NCI-H524 treated with DMSO at 0.1 percent for 48 hours (cell line): ENCODE data around the gene TEX22.

Experiments
- DNase-seq: peaks from one replicate; lab custom pipeline; 2025; lab: John Stamatoyannopoulos, UW

Gene TEX22

DNA sequence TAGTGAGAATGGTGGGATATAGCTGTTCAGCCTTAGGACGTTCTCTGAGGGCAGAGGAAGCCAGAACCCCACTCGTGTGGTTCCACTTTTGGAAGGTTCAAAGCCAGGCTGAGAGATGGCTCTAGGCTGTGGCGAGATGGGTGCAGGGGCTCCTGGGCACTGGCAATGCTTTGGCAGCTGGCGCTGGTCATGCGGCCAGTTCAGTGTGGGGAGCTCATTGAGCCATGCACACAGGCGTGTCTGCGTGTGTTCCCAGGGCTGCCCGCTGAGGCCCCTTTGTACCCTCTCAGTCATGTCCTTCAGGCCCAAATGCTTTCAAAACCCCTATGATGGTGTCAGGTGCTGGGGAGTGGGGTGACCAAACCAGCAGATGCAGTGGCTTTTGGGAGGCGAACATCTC, 1.7 kb downstream of the TEX22 start:
- no peak for DNase-seq

DNA sequence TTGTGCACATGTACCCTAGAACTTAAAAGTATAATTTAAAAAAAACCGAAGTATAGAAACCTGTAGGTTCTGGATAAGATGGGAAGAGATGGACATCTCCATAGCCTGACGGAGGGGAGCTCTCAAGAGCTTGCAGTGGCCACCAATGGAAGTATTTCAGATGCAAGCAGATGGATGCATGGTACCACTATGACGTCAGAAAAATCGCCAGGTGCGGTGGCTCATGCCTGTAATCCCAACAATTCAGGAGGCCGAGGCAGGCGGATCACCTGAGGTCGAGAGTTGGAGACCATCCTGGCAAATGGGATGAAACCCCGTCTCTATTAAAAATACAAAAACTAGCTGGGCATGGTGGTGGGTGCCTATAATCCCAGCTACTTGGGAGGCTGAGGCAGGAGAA, 3.4 kb downstream of the TEX22 start:
- DNase-seq: no peak

DNA sequence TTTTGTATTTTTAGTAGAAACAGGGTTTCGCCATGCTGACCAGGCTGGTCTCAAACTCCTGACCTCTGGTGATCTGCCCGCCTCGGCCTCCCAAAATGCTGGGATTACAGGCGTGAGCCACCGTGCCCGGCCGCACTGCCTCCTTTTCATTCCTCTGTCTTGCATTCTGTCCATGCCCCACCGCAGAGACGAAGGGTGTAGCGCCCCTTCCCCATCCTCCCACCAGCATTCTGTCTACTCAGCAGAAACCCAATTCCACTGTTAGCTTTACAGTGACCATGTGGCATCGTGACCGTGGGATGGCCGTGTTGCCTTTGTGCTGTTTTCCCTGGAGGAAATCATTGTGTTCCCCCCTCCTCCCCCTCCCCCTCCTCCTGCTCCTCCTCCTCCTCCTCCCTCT, 10.3 kb downstream of the TEX22 start:
- no peak for DNase-seq

DNA sequence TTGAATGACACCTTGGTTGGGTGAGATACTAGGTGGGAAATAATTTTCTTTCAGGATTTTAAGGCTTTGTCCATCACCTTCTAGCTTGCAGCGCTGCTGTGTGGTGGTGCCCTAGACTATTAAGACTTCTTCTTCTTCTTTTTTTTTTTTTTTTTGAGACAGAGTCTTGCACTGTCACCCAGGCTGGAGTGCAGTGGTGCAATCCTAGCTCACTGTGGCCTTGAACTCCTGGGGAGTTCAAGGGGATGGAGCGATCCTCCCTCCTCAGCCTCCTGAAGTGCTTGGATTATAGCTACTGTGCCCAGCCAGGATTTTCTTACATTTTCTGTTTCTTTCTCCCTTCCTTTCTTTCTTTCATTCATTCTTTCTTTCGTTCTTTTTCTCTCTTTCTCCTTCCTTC, 11.0 kb downstream of the TEX22 start:
- DNase-seq: no peak

DNA sequence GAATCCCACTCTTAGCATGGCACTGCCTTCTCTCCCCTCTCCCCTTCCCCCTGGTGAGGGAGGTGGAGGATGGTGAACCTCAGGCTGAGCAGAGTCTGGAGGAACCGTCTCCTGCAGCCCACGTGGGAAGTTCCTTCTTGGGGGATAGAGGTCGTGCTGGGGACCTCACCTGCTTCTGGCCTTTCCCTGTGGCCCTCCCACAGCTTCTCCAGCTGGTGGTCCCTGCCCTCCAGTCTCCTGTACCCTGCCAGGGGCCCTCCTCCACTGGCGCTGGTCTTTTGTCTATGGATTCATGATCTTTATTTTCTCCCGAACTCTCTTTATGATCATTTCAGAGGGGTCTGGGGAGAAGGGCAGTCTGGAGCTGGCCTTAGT, 12.3 kb downstream of the TEX22 start:
- DNase-seq: no peak

DNA sequence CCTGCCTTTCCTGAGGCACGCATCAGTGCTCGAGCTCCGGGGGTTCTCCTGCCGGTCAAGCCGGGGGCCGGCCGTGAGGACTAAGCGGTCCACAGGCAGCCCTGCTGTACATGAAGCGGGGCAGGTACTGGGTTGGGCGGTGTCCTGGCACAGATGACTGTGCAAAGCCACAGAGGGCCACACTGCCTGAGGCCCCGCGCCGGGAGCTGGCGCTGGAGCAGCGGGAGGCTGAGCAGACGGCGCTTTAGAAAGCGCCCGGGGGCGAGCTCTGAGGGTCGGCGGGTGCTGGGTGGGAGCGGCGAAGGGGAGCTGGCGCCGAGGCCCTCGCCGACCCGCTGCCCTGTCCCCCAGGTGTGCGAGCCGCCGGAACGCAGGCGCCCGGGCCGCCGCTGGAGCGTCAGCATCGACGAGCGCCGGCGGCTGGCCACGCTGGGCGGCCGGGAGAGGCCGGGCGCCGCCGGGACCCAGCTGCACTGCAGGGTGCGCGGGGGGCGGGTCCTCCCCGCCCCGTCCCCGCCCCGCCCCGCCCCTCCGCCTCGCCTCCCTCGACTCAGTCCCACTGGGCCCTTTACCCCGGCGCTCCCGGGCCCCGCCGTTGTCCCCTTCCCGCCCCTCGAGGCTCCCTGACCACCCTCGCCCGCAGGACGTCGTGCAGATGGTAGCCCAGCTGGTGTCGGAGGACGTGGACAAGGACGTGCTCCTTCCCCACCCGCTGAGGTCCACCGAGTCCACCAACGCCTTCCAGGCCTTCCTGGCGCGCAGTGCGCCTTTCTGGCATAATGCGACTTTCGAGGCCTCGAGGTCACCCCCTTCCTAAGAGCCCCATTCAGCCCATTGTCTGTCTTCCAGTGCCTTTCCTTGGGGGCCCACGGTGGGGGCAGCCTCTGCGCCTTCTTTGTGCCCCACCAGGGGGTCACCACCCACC, 12.9 kb downstream of the TEX22 start:
- DNase-seq: no peak

DNA sequence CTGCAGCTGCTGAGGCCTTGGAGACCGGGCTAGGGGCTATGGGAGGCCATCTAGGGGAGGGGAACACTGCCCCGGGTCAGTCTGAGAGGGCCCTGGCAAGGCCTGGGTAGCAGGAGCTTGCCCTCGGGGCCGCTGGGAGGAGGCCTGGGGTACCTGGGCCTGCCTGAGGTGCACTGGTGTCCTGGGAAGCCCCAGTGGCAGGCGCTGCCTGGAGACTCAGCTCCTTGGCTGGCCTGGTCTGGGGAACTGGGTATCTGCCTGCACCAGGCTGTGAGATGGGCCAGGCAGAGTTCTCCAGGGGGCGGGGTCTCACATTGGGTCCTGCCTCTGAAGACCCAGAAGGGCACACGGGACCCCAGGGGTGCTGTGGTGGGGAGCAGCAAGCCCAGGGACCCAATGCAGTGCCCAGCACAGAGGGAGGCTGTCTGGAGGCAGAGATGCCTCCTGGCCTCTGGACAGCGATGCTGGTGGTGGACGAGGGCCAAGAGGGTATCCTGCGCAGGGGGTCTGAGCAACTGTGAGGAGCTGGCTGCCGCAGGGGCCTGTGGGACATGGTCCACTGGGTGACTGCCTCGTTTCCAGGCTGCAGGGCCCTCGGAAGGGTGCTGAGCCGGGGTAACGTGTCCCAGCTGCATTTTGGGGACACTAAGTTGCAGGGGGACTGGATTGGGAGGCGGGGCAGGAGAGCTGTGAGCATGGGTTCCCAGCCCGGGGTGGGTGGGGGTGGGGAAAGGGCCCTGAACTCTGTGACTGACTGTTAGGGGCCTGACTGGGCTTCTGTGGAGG, 13.8 kb downstream of the TEX22 start:
- DNase-seq: no peak

DNA sequence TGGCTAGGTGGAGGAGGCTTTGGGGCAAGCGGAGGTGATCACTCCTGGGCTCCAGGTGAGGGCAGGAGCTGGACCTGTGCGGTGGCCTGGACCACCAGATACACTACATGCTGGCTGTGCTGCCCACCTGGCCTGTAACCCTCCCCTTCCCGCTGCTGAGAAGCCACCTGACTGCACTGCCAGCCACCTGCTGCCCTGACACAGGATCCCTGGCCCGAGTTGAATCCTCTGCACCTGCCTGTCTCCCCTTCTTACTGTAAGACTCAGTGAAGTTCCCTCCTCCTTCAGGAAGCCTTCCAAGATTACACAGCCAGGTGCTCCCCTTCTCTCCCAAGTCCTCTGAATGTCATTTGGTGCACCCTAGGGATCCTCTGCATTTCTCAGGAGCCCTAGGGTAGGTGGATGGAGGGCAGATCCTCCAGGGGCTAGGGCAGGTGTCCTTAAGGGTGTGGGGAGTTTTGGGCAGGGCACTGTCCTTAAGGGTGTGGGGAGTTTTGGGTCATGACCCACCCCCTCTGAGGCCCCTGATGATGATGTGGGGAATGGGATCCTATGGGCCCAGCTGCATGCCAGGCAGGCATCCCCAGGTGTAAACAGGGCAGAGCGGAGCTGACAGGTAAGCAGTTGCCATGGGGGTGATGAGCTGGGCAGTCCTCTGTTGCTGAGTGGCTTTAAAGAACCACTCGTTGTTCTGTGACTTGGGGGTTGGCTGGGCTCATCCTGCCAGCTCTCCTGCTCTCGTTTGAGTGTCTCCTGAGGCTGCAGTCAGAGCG, 14.6 kb downstream of the TEX22 start:
- no peak for DNase-seq

DNA sequence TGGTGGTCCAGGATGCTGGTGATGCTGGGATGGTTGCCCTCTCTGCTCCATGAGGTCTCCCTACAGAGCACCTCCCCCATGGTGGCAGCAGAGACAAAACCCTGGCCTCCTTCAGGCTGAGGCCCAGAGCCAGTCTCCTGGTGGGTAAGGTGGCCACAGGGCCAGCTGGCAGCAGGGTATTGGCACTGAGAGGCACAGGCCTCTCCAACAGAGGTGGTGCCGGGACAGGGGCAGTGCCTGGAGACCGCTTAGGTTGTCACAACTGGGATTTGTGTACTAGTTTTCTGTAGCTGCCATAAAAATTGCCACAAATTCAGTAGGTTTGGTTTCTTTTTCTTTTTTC, 15.2 kb downstream of the TEX22 start:
- DNase-seq: no peak

DNA sequence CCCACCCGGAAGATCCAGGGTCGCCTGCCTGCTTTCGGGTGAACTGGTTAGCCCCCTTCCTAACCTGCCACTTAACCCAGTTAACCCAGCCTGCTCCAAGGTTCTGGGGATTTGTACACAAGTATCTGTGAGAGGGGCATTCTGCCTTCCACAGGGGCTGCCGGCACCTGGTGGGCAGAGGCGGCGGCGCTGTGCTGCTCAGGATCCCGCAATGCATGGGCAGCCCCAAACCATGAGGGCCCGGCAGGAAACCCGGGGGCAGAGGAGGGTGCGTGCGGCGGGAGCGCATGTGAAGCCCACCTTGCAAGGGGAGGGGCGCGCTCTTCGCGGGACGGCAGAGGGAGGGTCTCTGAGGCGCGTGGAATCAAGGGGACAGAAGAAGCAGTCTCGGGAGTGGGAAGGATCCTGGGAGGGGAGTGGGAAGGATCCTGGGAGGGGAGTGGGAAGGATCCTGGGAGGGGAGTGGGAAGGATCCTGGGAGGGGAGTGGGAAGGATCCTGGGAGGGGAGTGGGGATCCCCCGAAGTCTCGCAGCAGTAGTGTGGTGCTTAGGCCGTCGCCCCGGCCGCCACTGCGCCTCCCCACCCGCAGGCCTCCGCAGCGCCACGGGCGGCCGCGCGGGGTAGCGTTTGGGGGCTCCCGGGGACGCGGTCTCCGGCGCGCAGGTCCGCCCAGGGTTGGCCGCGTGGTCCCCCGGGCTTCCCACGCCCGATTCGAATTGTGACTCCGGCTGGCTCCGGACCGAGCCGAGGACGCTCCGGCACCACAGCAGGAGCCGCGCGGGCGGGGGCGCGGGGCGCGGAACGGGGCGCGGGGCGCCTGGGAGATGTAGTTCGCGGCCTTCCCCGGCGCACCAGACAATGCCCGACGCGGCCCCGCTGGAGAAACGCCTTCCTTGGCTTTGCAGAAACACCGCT, 16.4 kb downstream of the TEX22 start:
- DNase-seq: no peak

DNA sequence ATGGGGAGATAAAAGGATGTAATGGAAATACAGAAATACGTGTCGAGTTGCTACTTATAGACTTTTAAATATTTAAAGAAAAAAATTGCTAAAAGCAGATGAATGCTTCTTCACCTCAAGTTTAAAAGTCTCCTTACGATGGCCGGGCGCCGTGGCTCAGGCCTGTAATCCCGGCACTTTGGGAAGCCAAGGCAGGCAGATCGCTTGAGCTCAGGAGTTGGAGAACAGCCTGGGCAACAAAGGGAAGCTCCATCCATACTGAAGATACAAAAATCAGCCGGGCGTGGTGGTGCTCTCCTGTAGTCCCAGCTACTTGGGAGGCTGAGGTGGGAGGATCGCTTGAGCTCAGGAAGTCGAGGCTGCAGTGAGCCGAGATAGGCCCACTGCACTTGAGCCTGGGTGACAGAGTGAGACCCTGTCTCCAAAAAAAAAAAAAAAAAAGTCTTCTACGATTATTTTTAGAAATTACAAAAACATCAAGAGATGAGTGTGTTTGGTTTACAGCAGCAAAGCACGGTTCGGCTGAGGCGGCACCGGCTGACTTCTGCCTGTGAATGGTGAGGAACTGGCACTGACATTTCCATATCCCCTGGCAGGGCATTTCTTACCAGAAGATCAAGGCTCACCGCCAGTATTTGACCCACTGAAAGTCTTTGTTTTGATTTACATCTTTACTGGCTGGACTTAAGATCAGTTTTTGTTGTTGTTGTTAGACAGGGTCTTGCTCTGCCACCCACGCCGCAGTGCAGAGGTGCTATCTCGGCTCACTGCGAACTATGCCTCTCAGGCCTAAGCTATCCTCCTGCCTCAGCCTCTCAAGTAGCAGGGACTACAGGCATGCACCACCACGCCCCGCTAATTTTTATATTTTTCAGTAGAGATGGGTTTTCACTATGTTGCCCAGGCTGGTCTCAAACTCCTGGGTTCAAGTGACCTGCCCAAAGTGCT, 17.4 kb downstream of the TEX22 start:
- no peak for DNase-seq

DNA sequence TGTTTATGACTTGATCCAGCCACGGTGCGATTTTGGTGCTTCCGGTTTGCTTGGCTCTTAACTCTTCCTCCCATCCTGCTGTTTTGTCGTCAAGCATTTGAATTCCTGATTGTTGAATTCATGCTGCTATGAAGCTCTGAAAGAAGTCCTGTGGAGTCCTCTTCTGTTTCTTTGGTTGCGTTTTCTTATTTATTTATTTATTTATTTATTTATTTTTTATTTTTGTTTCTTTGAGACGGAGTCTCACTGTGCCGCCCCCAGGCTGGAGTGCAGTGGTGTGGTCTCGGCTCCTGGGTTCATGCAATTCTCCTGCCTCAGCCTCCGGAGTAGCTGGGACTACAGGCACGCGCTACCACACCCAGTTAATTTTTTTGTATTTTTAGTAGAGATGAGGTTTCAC, 18.3 kb downstream of the TEX22 start:
- no peak for DNase-seq

DNA sequence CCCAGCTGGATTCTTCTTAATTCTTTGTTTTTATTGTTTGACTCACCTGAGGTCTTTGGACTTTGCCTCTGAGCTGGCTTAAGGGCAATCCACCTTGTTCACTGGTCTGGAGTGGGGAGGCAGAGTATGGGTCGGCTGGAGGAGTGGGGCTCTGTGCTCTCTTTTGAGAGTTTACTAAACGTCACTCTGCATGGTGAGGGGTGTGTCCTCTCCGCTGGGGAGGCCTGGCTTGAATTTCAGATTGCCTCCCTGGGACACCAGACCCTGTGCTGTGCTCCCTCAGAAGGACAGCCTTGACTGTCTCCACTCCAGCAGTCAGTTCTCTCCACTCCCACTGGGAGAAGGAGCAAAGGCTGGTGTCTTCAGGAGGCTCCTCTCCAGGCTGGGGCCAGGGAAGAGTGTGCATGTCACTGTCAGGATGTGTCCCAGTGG, 19.4 kb downstream of the TEX22 start:
- no peak for DNase-seq

DNA sequence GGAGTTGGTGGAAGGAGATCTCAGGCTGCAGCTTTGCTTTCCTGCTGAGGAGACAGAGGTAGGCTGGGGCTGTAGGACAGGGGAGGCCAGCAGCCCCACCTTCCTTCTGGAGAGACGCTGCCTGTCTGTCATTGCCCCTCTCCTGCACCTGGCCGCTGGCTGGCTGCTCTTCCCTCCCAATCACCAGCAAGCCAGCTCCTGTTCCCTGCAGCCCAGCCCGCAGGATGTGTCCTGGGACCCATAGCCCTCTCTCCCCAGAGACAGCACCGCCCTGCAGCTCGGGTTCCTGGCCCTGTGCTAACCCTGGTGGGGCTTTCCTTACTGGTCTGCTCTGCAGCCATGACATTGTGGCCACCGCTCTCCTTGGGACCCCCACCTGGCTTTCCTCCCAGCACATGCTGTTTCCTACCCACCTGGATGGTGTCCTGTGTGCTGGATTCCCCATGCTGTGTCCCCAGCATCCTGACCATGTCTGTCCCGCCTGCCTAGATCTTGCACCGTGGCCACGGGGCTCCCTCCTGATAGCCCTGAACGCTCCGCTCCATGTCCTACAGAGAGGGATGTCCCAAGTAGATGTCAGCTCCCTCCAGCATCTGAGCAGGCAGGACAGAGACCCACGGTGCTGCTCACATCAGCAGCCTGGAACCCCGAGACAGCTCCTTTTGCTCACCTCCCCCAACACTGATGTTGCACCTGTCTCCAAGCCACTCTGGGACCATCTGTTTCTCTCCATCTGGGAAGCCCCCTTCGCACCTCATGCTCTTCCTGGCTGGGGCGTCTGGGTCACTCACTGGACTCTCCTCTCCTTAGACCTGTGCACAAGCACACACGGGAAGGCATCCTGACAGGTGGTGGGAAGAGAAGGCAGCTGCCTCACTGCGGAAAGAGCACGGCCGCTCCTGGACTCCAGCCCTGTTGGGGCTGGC, 20.2 kb downstream of the TEX22 start:
- DNase-seq: peak; percentile 67

DNA sequence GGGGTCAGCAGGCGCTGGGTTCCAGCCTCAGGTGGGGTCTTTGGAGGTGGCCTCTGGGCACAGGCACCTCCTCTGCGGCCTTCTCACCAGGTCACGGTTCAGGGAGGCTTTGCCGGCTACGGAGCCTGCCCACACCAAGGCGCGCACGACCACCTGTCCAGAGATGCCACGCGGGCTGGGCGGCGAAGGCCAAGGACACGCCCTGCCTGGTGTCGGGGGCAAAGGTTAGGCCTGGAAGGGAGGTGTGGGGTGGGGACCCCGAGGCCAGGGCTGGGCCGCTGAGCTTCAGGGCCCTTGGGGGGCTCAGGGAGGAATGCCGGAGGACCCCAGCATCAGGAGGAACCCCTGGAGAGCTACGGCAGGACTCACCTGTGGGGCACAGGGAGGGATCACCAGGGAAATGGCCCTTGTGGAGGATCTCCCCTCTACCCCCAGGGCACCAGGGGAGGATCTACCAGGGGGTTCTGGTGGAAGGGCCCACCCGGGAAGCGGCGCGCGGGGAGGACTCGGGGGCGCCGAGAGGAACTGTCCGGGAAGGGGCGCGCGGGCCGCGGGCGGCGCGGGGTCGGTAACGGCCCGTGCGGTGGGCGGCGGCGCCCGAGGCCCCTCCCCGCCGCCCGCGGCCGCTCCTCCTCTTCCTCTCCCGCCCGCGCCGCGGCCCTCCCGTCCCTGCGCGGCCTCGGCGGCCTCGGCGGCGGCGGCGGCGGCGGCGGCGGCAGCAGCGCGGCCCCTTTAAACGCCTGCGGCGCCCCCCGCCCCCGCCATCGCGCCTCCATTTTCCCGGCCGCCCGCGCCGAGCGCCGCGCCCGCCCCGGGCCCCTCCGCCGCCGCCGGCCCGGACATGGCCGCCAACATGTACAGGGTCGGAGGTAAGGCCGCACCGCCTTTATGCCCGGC, 21.1 kb downstream of the TEX22 start, which contains the start of gene MTA1:
Gene MTA1 (plus strand): TSS at position 633 of the 897 bp plus-strand sequence. CDS start 209 bp downstream, at position 842.
- no peak for DNase-seq

DNA sequence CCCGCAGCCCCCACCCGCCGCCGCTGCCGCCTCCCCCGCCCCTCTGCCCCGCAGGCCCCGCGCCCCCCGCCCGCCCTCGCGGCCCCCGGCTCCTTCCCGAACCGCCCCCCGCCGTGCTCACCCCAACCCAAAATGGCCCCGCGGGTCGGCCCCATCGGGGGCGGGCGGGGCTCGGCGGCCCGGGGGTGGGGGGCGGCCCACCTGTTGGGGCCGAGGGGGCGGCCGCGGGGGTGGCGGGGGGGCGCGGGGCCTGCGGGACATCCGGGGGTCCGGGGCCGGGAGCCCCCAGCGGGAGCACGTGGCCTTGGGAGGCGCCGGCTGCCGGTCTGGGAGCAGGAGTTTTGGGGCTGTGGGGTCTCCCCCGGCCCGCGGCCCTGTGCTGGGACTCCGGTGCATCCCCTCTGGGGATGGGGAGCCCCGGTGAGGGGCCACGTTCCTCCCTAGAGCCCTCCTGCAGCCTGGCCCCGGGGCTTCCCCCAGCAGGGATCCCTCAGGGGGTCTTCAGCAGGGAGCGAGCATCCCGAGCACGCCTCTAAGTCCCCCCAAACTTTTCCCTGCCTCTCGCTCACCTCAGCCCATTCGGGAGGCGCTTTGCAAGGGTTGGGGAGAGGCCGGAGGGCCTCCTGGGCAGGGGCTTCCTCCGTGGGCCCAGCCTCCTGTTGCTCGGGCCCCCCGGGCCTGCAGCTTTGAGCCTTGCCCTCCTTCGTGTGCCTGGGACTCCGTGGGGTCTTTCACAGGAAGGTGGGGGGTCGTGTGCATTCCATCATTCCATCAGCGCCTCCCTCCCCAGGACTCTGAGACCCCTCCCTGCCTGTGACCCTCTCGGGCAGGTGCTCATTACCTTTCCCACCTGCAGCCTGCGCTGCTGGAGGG, 22.0 kb downstream of the TEX22 start:
- DNase-seq: no peak
